ENCODE data around the gene UBAP2L.

Gene UBAP2L

GRCh38 chr1:154241703-154242351 is 21.1 kb downstream of the UBAP2L start:
- H3K4me3 ChIP-seq (replicated peaks; ENCODE audit: low read depth, low read length), result no peak overlapping the region
- no peak for DNase-seq (ENCODE audit: low read depth)
- TF ChIP-seq CTCF (IDR thresholded peaks at IDR 0.05; ENCODE audit: low read length, missing control alignments), result no peak

DNA sequence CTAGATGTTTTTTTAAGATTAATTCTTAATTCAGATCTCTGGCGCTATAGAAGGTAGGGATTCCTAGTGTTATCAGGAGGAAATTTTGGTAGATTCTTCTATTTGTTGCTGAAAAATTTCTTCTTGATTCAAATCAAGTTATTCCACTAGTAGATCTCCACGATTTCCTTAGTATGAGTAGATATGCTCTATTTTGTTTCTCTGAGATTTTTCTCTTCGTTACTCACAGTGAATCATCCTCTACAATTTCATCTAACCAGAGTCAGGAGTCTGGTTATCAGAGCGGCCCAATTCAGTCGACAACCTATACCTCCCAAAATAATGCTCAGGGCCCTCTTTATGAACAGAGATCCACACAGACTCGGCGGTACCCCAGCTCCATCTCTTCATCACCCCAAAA is 32.9 kb downstream of the UBAP2L start:
- H3K4me3 ChIP-seq (replicated peaks; ENCODE audit: low read depth, low read length), result no peak overlapping the region
- no peak for DNase-seq (ENCODE audit: low read depth)
- no peak for TF ChIP-seq CTCF (IDR thresholded peaks at IDR 0.05; ENCODE audit: low read length, missing control alignments)

GRCh38 chr1:154256686-154257085 is 35.9 kb downstream of the UBAP2L start:
- no peak overlapping the region for H3K4me3 ChIP-seq (replicated peaks; ENCODE audit: low read depth, low read length)
- TF ChIP-seq CTCF (IDR thresholded peaks at IDR 0.05; ENCODE audit: low read length, missing control alignments), result no peak
- DNase-seq (ENCODE audit: low read depth), result no peak

DNA sequence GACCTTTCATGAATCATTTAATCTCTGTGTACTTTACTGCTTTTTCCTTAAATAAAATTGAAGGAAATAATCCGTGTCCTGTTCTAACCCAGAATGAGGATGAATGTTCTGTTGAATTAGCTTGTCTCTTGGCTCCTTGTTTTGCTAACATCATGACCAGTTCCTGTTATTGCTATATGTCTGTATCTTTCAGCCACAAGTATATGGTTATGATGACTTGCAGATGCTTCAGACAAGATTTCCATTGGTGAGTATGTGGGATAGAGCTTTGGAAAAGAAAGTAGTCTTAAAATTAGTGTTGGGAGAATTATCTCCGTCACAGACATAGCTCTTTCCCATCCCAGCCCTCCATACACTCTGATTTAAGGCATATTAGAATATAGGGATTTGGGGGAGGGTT is 38.0 kb downstream of the UBAP2L start:
- no peak overlapping the region for H3K4me3 ChIP-seq (replicated peaks; ENCODE audit: low read depth, low read length)
- TF ChIP-seq CTCF (IDR thresholded peaks at IDR 0.05; ENCODE audit: low read length, missing control alignments), result no peak
- DNase-seq (ENCODE audit: low read depth), result no peak

- DNase-seq (ENCODE audit: low read depth), result no peak
- no peak for TF ChIP-seq CTCF (IDR thresholded peaks at IDR 0.05; ENCODE audit: low read length, missing control alignments)
- H3K4me3 ChIP-seq (replicated peaks; ENCODE audit: low read depth, low read length), result no peak overlapping the region
Observed at GRCh38 chr1:154260127-154260526, 39.4 kb downstream of the UBAP2L start.

DNA sequence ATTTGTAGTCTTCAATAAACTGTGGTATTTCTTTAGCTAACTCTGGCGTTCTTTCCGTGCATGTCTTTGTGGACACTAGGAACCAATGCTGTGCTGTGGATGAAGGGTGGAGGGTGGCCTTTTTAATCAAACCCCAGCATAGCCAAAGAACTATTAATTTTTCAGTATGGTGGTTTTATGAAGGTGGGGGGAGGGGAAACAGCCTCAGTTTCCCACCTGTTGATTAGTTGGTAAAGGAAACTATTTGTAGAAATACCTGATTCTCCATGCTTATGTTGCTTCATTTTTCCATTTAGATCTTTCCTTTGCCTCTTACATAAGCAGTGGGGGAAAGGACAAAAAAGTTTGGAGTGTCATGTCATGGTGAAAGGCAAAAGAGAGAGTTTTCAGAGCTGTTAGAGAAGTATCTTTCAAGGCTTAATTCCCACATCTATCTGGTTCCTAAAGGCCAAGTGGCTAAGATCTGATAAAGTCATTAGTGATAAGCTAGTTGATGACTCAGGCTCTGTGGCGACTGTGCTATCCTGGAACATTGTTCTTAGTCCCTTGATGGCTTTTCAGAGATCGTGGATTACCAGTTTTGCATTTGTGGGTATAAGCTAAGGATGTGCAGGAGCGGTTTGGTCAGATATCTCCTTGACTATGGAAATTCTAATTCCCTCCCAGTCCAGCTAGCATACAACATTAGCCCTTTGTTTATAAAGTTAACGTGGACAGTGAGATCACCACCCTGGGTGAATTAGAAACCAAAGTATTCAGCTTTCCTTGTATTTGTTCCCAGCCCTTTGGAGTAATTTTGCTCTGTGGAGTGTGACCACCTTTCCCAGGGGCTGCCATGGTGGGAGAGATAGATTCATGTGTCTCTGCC is 42.9 kb downstream of the UBAP2L start:
- no peak for DNase-seq (ENCODE audit: low read depth)
- TF ChIP-seq CTCF (IDR thresholded peaks at IDR 0.05; ENCODE audit: low read length, missing control alignments), result no peak
- H3K4me3 ChIP-seq (replicated peaks; ENCODE audit: low read depth, low read length), result no peak overlapping the region
